GM13976 (cell line): ENCODE data around the gene GRK5.

Source experiments
- DNase-seq: peaks from one replicate; pipeline ENCODE4 v3.0.0; 2012; ENCODE audit warnings: low spot score
- CTCF ChIP-seq: IDR thresholded peaks from 2 replicates; pipeline ENCODE4 v1.5.1; 2012; ENCODE audit warnings: borderline replicate concordance, mild to moderate bottlenecking; ENCODE audit not compliant: insufficient read depth; ENCODE audit errors: extremely low read depth, missing control alignments, control extremely low read depth
- in situ Hi-C: fragments of 300-500 bp; cut with MboI; formaldehyde crosslinking; loops from one replicate; pipeline ENCODE4 v1.12.0; 2022; ENCODE audit warnings: low sequenced_read_pairs, mixed read lengths, inconsistent platforms; ENCODE audit not compliant: unreplicated experiment

GRK5 gene

GRCh38 chr10:119447421-119447820 is 240.1 kb downstream of the GRK5 start:
- DNase-seq: no peak
- in situ Hi-C loops: loop anchor here (25.0 kb wide), 1 partner anchor 885 kb away; no protein-coding TSS in a partner anchor
- no peak for TF ChIP-seq CTCF

DNA sequence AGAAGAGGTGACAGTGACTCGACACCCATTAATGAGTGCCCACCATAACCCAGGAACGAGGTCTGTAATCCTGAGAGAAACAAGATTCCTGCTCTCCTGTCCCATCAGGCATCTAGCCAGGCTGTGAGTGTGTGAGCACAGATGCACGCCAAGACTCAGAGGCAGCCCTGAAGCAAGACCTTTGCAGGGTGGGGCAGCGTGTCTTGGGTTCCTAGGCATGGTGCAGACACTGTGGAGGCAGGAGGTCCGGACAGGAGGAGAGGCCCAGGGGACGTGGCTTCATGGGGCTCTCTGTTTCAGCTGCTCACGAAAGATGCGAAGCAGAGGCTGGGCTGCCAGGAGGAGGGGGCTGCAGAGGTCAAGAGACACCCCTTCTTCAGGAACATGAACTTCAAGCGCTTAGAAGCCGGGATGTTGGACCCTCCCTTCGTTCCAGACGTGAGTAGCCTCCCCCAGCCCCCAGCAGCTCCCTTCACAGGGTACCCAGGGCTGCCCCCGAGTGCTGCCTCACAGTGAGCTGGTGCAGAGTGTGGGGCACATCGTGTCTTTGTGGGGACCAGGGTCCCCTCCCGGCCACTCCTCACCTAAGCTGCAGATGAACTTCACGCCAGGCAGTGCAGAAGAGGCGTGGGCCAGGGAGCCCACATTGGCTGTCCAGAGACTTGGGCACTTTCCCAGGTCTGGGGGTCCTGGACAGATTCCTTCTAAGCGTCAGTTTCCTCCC is 240.6 kb downstream of the GRK5 start:
- in situ Hi-C loops: loop anchor here (25.0 kb wide), 1 partner anchor 886 kb away; no protein-coding TSS in a partner anchor
- TF ChIP-seq CTCF: no peak

DNA sequence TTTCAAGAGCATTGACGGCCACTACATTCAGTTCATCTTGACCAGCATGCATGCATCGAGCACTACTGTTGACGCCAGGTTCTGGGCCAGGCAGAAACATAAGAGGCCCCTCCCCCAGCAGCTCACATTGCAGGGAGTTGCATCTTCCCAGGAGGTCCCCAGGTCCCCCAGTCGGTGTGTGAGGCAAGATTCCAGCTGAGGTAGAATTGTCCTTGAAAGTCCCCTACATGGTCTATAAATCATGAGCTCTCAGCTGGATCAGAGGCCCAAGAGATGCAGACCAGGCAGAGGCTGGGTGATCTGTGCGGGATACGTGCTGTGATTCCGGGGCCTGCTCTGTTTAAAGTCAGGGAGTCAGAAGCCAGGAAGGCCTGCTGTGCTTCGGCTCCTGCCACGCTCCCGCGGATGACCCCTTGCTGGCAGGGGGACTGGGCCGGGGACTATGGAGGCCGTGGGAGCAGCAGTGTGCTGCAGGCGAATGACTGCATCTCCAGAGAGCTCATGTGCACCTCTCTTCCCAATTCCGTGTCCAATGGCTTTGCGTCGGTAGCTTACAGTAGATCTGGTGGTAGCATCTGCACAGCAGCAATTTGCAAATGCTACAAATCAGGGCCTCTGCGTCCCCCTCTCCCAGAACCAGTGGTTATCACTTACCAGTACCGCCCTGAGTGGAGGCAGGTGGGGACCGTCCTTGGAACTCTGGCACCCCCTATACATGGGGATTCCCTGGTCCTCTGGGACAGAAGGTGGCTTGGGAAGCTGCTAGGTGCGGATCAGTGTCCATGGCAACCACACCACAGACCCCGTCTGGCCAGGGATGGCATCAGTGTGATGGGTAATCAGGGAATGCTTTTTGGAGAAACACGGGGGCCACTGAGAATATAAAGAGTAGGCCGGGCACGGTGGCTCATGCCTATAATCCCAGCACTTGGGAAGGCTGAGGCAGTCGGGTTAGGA is 241.5 kb downstream of the GRK5 start:
- in situ Hi-C loops: loop anchor here (25.0 kb wide), 1 partner anchor 887 kb away; no protein-coding TSS in a partner anchor
- DNase-seq: no peak
- no peak for TF ChIP-seq CTCF

More for the DNA sequence above, 240.6 kb downstream of the GRK5 start:
- DNase-seq: no peak

- DNase-seq: no peak
- in situ Hi-C loops: loop anchor here (25.0 kb wide), 1 partner anchor 888 kb away; no protein-coding TSS in a partner anchor
- TF ChIP-seq CTCF: no peak
These were observed 242.5 kb downstream of the GRK5 start for GRCh38 chr10:119449760-119450461.

DNA sequence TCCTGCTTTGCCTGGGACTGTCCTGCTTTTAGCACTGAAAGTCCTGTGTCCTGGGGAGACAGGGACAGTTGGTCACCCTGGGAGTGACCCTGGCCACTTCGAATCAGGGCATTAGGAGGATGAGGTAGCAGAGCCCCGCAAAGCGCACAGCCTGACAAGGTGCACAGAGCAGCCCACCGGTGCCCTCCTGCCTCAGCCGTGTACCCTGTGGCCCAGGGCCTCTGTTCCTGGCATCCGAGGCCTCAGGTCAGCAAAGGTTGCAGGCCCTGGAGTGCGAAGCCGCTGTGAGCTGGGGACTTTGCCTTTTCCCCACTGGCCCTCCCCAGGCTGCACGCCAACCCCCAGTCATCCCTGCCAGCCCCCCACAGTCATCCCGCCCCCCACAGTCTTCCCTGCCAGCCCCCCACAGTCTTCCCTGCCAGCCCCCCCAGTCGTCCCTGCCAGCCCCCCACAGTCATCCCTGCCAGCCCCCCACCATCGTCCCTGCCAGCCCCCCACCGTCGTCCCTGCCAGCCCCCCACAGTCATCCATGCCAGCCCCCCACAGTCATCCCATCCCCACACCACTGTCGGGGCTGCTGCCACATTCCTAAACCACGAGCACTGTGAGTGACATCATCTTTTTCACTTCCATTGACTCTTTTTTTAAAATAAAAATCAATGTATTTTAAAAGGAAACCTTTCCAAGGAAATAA is 243.4 kb downstream of the GRK5 start:
- in situ Hi-C loops: no loop called here
- TF ChIP-seq CTCF: no peak
- DNase-seq: no peak

GRCh38 chr10:119451300-119451896 is 244.0 kb downstream of the GRK5 start:
- no peak for TF ChIP-seq CTCF
- DNase-seq: no peak
- in situ Hi-C loops: no loop called here
